H54 (cell line): ENCODE results near the gene SERPINB13.

Experiments used
- DNase-seq: peaks from one replicate; pipeline ENCODE4 v3.0.0; 2011; ENCODE audit warnings: low spot score, mixed read lengths; ENCODE audit not compliant: insufficient read length
- FAIRE-seq: peaks from 3 replicates; lab custom pipeline; 2011; peaks lifted over from hg19 to GRCh38; lab: Jason Lieb, UNC
- POLR2A ChIP-seq: IDR thresholded peaks from 2 replicates; pipeline ENCODE4 v1.6.1; 2011; ENCODE audit warnings: low read depth, mild to moderate bottlenecking, low read length

SERPINB13 gene

GRCh38 chr18:63567825-63568224 lies 19.3 kb upstream of the SERPINB13 start:
- DNase-seq (no peak), FAIRE-seq (no peak)
- no peak for TF ChIP-seq POLR2A

- TF ChIP-seq POLR2A = no peak
- FAIRE-seq (no peak), DNase-seq (no peak)
These were observed 16.4 kb upstream of the SERPINB13 start for GRCh38 chr18:63570721-63571120.

GRCh38 chr18:63575681-63576080 lies 11.5 kb upstream of the SERPINB13 start:
- no peak for FAIRE-seq
- TF ChIP-seq POLR2A = no peak
- DNase-seq = no peak

DNA sequence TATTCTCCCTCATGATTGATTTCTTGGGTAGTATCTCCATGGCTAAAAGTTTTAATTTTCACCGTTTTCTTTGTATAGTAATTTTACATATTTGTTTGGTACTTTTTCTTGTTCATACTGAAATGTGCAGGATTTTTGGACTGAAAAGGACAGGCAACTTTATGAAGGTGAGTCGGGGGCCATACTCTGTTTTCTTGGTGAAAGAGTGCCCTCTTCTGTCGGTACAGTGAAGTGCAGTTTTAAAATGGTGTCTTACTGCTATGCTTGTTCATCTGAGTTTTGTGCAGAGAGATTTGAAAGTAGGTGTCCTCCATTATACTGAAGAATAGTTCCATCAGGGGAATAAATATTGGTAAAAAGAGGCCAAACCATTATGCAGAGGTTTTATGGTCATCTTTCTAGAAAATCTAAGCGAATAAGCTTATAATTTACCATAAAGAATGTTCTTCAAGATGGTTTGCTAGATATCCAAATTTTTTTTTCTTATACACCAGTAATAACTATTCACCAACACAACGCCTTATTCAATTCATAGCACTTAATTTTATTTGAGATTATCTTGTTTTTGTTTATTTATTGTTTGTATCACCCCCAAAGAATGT lies 8.7 kb upstream of the SERPINB13 start:
- no peak for TF ChIP-seq POLR2A
- no peak for DNase-seq
- peak; percentile 36 for FAIRE-seq

GRCh38 chr18:63579616-63580015 lies 7.5 kb upstream of the SERPINB13 start:
- DNase-seq (no peak), FAIRE-seq (no peak)
- no peak for TF ChIP-seq POLR2A

DNA sequence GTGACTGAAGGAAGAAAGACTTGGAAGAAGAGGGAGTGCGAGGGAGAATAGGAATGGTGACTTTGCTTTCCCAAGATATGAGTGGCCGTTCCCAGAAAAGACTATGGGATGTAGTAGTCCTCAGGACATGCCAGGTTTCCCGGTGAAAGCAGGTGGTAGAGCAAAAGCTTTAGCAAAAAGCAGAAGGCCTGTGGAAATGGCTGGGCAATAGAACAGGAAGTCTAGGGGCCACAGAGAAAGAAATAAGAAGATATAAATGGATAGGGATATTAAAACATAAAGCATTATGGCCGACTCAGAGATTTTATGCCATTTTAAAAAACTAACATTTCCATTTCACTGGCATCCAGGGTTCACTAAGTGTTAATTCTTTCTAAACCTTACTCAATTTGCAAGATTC lies 1.2 kb upstream of the SERPINB13 start:
- TF ChIP-seq POLR2A = no peak
- no peak for DNase-seq
- no peak for FAIRE-seq

GRCh38 chr18:63586431-63586830 lies 712 bp upstream of the SERPINB13 start:
- DNase-seq (no peak), FAIRE-seq (no peak)
- no peak for TF ChIP-seq POLR2A

DNA sequence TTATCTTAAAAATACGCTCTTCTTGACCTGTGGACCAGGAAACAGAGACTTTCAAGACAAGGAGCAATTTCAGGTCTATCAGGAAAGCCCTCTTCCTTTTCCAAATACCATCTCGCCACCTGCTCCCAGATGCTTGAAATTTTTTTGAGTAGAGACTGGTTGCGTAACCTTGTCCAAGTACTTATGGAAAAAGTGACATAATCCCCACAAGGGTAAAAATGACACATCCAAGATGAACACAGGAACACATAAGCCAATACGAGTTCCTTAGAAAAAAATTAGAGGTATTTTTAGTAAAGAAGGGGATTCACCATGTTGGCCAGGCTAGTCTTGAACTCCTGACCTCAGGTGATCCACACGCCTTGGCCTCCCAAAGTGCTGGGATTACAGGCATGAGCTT lies 1.8 kb downstream of the SERPINB13 start:
- DNase-seq (no peak), FAIRE-seq (no peak)
- no peak for TF ChIP-seq POLR2A

- FAIRE-seq (no peak), DNase-seq (no peak)
- TF ChIP-seq POLR2A = no peak
These were observed 3.2 kb downstream of the SERPINB13 start for GRCh38 chr18:63590373-63590772.

GRCh38 chr18:63590966-63591695 lies 4.0 kb downstream of the SERPINB13 start:
- DNase-seq = no peak
- no peak for FAIRE-seq
- TF ChIP-seq POLR2A = no peak

- TF ChIP-seq POLR2A = no peak
- DNase-seq (no peak), FAIRE-seq (no peak)
These were observed 4.6 kb downstream of the SERPINB13 start for GRCh38 chr18:63591725-63592124.

DNA sequence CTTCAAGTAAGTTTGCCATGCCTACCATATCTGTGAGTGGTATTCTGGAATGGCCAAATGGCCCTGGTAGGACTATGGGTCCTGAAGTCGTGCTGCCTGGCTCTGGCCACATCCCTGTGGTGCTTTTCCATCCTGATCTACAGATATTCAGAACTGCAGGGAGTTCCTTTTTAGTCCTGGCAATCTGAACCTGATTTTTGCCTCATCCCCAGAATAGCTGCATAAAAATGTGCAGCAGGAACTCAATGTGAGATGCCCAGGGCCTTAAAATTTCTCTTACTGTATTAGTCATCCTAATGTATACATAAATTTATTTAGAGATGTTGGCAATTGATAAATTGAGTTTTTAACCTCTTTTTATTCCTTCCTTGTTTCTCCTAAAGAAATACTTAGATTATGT lies 5.3 kb downstream of the SERPINB13 start:
- no peak for DNase-seq

DNA sequence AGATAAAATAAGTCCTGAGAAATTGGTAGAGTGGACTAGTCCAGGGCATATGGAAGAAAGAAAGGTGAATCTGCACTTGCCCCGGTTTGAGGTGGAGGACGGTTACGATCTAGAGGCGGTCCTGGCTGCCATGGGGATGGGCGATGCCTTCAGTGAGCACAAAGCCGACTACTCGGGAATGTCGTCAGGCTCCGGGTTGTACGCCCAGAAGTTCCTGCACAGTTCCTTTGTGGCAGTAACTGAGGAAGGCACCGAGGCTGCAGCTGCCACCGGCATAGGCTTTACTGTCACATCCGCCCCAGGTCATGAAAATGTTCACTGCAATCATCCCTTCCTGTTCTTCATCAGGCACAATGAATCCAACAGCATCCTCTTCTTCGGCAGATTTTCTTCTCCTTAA lies 9.8 kb downstream of the SERPINB13 start:
- no peak for TF ChIP-seq POLR2A
- FAIRE-seq (no peak), DNase-seq (no peak)

More for the DNA sequence above, 5.3 kb downstream of the SERPINB13 start:
- no peak for FAIRE-seq
- no peak for TF ChIP-seq POLR2A

DNA sequence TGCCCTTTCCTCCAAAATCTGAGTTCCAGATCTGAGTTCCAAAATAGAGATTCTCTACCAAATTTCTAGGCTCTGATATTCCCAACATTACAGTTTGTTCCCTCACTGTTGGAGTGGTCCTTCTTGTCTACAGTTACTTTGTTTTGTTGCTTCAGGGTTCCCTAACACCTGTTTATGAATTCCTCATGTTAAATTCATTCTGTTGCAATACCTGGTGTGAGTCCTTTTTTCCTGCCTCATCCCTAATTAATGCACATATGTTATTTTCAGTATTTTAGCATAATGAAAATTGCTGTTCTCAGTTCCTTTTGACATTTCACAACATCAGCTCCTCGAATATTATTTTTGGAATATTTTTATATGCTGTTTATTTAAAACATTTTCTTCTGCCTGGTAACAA lies 16.2 kb downstream of the SERPINB13 start:
- FAIRE-seq (no peak), DNase-seq (no peak)
- no peak for TF ChIP-seq POLR2A

DNA sequence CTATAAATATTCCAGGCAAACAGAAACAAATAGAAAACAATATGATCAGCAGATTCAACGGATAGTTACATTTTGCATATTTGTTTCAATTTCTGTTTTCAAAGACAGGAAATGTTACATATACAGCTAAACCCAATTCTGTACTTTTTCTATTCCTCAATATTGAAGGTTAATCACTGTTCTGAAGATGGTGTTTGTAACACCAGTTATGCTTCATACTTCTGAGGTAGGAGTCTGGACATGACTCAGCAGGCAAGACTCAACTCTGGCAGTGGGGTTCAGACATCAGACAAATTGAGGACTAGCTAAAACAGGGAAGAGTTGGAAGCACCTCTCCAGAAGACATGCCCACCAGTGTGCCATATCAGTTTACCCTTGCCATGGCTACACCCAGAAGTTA lies 16.6 kb downstream of the SERPINB13 start:
- TF ChIP-seq POLR2A = no peak
- DNase-seq (no peak), FAIRE-seq (peak; percentile 76)
